Keratinocyte (primary cell): ENCODE measurements around the gene LRRC4C. TPM values are rescaled to one million over a fixed set of nuclear protein-coding genes. Genes with fewer than 3 reads are reported as not detected.

Experiments
- DNase-seq: peaks from one replicate; pipeline ENCODE4 v3.0.0-alpha.2; 2011; ENCODE audit warnings: low read depth, missing footprints, low spot score
- FAIRE-seq: peaks from 2 replicates; lab custom pipeline; 2011; peaks lifted over from hg19 to GRCh38; lab: Jason Lieb, UNC
- H2AFZ ChIP-seq: 2 replicates; pipeline ENCODE4 v1.6.0; 2012; ENCODE audit warnings: low read length, control low read depth, inconsistent platforms; ENCODE audit not compliant: control insufficient read depth
- H3K27ac ChIP-seq: 2 replicates; pipeline ENCODE4 v1.5.1; 2011; ENCODE audit warnings: low read length; ENCODE audit not compliant: control insufficient read depth, insufficient read depth
- H3K27me3 ChIP-seq: 3 replicates; pipeline ENCODE4 v1.6.0; 2011; ENCODE audit warnings: low read length; ENCODE audit not compliant: control insufficient read depth, insufficient read depth; ENCODE audit errors: extremely low read depth
- H3K36me3 ChIP-seq, 2 experiments: 2 replicates in 1 of 2; 3 replicates in 1 of 2; pipeline ENCODE4 v1.5.1; 2011; ENCODE audit warnings: low read length in 2 of 2, mild to moderate bottlenecking in 1 of 2; ENCODE audit not compliant: control insufficient read depth in 2 of 2, insufficient read depth in 2 of 2; ENCODE audit errors: extremely low read depth in 1 of 2
- H3K4me1 ChIP-seq: 3 replicates; pipeline ENCODE4 v1.5.1; 2011; ENCODE audit warnings: low read length; ENCODE audit not compliant: control insufficient read depth, insufficient read depth; ENCODE audit errors: extremely low read depth
- H3K4me2 ChIP-seq: 3 replicates; pipeline ENCODE4 v1.6.0; 2011; ENCODE audit warnings: low read depth, low read length; ENCODE audit not compliant: control insufficient read depth, insufficient read depth; ENCODE audit errors: extremely low read depth
- H3K4me3 ChIP-seq, 3 experiments: fragments of 200-600 bp in 1 of 3; sonication (generic) in 1 of 3; 2 replicates in 2 of 3; 3 replicates in 1 of 3; pipeline ENCODE4 v1.5.1; 2011 to 2016; ENCODE audit warnings: low read length in 3 of 3, mild to moderate bottlenecking in 3 of 3, control low read depth in 2 of 3, inconsistent platforms in 1 of 3, low read depth in 1 of 3, mixed read lengths in 1 of 3, mixed run types in 1 of 3, moderate library complexity in 1 of 3; ENCODE audit not compliant: control insufficient read depth in 2 of 3, insufficient read depth in 2 of 3; ENCODE audit errors: extremely low read depth in 1 of 3
- H3K79me2 ChIP-seq: 2 replicates; pipeline ENCODE4 v1.6.0; 2012; ENCODE audit warnings: low read length; ENCODE audit not compliant: control insufficient read depth, insufficient read depth
- H3K9ac ChIP-seq: 3 replicates; pipeline ENCODE4 v1.6.0; 2011; ENCODE audit warnings: low read length; ENCODE audit not compliant: control insufficient read depth, insufficient read depth; ENCODE audit errors: extremely low read depth
- H3K9me1 ChIP-seq: 3 replicates; pipeline ENCODE4 v1.6.0; 2011; ENCODE audit warnings: low read length; ENCODE audit not compliant: control insufficient read depth, insufficient read depth; ENCODE audit errors: extremely low read depth
- H3K9me3 ChIP-seq: 2 replicates; pipeline ENCODE4 v1.5.1; 2012; ENCODE audit warnings: low read depth, low read length; ENCODE audit not compliant: control insufficient read depth
- H4K20me1 ChIP-seq: 3 replicates; pipeline ENCODE4 v1.6.0; 2011; ENCODE audit warnings: low read length; ENCODE audit not compliant: control insufficient read depth, insufficient read depth; ENCODE audit errors: extremely low read depth
- EZH2 ChIP-seq: IDR thresholded peaks from one replicate; pipeline ENCODE4 v1.6.1; 2012; ENCODE audit warnings: inconsistent platforms, mild to moderate bottlenecking, low read length, moderate library complexity
- dilution Hi-C: fragments of 300-500 bp; cut with MboI; formaldehyde crosslinking; loops from one replicate; pipeline ENCODE4 v1.7.0; 2020; ENCODE audit warnings: low sequenced_read_pairs; ENCODE audit not compliant: extremely low pct_ligation_motif_present
- polyA plus RNA-seq, 5 experiments: library from polyadenylated mRNA; depleted of rRNA in 3 of 5; stranded (reverse) in 3 of 5; stranded (forward) in 1 of 5; unstranded in 1 of 5; fragments of >200 nt; gene quantifications; 1 replicate in 1 of 5; 2 replicates in 3 of 5; 3 replicates in 1 of 5; pipeline versions ENCODE4 v1.2.1 to v1.2.3, GENCODE V29; 2011 to 2012; ENCODE audit warnings: missing spikeins in 2 of 5, low read depth in 1 of 5, low replicate concordance in 1 of 5
- TF ChIP-seq, protein P1 (sequence below), 3 experiments: IDR thresholded peaks in 1 of 3; conservative IDR thresholded peaks in 1 of 3; optimal IDR thresholded peaks in 1 of 3; 2 replicates in 2 of 3; 3 replicates in 1 of 3; pipeline versions ENCODE3 to v1.5.1; 2011; ENCODE audit warnings: low read length in 3 of 3, mild to moderate bottlenecking in 3 of 3, moderate library complexity in 2 of 3, control low read depth in 1 of 3, inconsistent platforms in 1 of 3; ENCODE audit not compliant: insufficient read depth in 2 of 3; ENCODE audit errors: extremely low read depth in 1 of 3

LRRC4C gene
- polyA plus RNA-seq, 1 donor (not counting 4 experiments of a cell fraction or from before 2014, with no cell fraction given) = not detected

DNA sequence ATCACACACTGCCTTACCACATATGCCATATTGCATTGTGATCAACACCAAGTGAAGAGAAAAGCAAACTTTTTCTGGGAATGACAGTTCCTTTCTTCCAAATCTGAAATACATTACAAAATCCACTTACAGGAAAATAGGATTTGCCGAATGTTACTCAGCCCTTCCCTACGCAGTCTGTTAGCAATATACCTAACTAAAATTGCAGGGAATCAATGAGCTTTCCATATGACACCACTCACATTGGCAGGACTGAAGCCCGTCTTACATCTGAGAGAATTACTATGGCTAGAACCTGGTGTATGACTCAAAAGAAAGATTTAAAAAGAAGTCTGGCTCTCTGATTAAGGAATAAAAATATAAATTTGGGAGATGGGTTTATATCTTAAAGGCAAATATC lies 136.0 kb downstream of the LRRC4C start:
- Histone ChIP-seq H3K9me3 (no peaks in the 10 kb centered on the region), H3K9me1 (no peaks in the 10 kb centered on the region), H2AFZ (no peak overlapping the region), H3K4me3 (no peak overlapping the region), H3K27me3 (no peaks in the 10 kb centered on the region), H3K79me2 (no peaks in the 10 kb centered on the region), H3K9ac (no peak overlapping the region), H3K4me1 (no peaks in the 10 kb centered on the region), H3K36me3 (no peaks in the 10 kb centered on the region), H3K27ac (no peak overlapping the region), H4K20me1 (no peaks in the 10 kb centered on the region), H3K4me2 (no peak overlapping the region)
- dilution Hi-C loops = no loop called here
- TF ChIP-seq, protein P1, sequence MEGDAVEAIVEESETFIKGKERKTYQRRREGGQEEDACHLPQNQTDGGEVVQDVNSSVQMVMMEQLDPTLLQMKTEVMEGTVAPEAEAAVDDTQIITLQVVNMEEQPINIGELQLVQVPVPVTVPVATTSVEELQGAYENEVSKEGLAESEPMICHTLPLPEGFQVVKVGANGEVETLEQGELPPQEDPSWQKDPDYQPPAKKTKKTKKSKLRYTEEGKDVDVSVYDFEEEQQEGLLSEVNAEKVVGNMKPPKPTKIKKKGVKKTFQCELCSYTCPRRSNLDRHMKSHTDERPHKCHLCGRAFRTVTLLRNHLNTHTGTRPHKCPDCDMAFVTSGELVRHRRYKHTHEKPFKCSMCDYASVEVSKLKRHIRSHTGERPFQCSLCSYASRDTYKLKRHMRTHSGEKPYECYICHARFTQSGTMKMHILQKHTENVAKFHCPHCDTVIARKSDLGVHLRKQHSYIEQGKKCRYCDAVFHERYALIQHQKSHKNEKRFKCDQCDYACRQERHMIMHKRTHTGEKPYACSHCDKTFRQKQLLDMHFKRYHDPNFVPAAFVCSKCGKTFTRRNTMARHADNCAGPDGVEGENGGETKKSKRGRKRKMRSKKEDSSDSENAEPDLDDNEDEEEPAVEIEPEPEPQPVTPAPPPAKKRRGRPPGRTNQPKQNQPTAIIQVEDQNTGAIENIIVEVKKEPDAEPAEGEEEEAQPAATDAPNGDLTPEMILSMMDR (optimal IDR thresholded peaks at IDR 0.05 in 1 of 3, IDR thresholded peaks at IDR 0.05 in 1 of 3, conservative IDR thresholded peaks at IDR 0.05 in 1 of 3; ENCODE audit: extremely low read depth in 1 of 3, insufficient read depth in 2 of 3, low read length in 3 of 3) = no peak
- no peak for TF ChIP-seq EZH2
- DNase-seq = no peak
- no peak for FAIRE-seq

DNA sequence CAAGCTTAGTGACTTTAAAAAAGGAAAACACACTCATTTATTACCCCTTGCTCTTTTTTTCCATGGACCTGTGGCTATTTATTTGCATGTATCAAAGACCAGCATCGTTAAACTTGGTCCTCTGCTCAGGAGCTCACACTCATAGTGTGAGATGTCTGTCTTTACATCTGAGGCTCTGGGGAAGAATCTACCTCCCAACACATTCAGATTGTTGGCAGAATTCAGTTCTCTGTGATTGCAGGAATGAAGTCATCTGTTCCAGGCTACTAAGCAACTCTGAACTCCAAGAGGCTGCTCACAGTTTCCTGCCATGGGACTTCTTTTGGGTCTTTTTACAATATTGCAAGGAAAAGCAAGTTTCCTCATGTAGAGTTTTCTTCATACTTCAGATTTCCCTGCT lies 138.8 kb downstream of the LRRC4C start:
- Histone ChIP-seq H3K36me3 (no peaks in the 10 kb centered on the region), H3K27ac (no peak overlapping the region), H3K4me2 (no peak overlapping the region), H3K9ac (no peak overlapping the region), H3K27me3 (no peaks in the 10 kb centered on the region), H3K4me3 (no peak overlapping the region), H3K9me1 (no peaks in the 10 kb centered on the region), H4K20me1 (no peaks in the 10 kb centered on the region), H2AFZ (no peak overlapping the region), H3K4me1 (no peaks in the 10 kb centered on the region), H3K9me3 (no peaks in the 10 kb centered on the region), H3K79me2 (no peaks in the 10 kb centered on the region)
- DNase-seq = no peak
- dilution Hi-C loops = no loop called here
- TF ChIP-seq EZH2 = no peak
- TF ChIP-seq, protein P1 (optimal IDR thresholded peaks at IDR 0.05 in 1 of 3, IDR thresholded peaks at IDR 0.05 in 1 of 3, conservative IDR thresholded peaks at IDR 0.05 in 1 of 3; ENCODE audit: extremely low read depth in 1 of 3, insufficient read depth in 2 of 3, low read length in 3 of 3) = no peak
- FAIRE-seq = no peak
